Measurements from ENCODE around the gene ASCC1. TPM values are rescaled to one million over a fixed set of nuclear protein-coding genes. Genes with fewer than 3 reads are reported as not detected.

The ASCC1 gene
- total and polyA plus RNA-seq, 2 donors (not counting 1 experiment from before 2014, with no cell fraction given) = 40.2 to 42.1 TPM

GRCh38 chr10:72127571-72127970 lies 88.5 kb downstream of the ASCC1 start:
- H2AFZ ChIP-seq (ENCODE audit: low read length) = no peak overlapping the region
- H3K27ac ChIP-seq (ENCODE audit: insufficient read depth, low read length) = no peak overlapping the region
- H4K20me1 ChIP-seq (ENCODE audit: control insufficient read depth, extremely low read depth, insufficient read depth, low read length) = no peaks in the 10 kb centered on the region
- H3K79me2 ChIP-seq (ENCODE audit: control insufficient read depth, insufficient read depth, low read length) = no peaks in the 10 kb centered on the region
- no peaks in the 10 kb centered on the region for H3K36me3 ChIP-seq (ENCODE audit: control insufficient read depth, insufficient read depth, low read length)
- no peaks in the 10 kb centered on the region for H3K27me3 ChIP-seq (ENCODE audit: control insufficient read depth, insufficient read depth, low read length)
- H3K9me3 ChIP-seq (ENCODE audit: control insufficient read depth, insufficient read depth, low read depth, low read length) = no peaks in the 10 kb centered on the region
- no peak overlapping the region for H3K9ac ChIP-seq (ENCODE audit: insufficient read depth, low read length)
- H3K4me1 ChIP-seq (ENCODE audit: control insufficient read depth, extremely low read depth, insufficient read depth, low read length) = no peaks in the 10 kb centered on the region
- DNase-seq (ENCODE audit: low read depth in 2 of 2) = no peak
- TF ChIP-seq EZH2 (IDR thresholded peaks at IDR 0.05; ENCODE audit: low read length, missing control alignments) = no peak
- TF ChIP-seq, protein P1, sequence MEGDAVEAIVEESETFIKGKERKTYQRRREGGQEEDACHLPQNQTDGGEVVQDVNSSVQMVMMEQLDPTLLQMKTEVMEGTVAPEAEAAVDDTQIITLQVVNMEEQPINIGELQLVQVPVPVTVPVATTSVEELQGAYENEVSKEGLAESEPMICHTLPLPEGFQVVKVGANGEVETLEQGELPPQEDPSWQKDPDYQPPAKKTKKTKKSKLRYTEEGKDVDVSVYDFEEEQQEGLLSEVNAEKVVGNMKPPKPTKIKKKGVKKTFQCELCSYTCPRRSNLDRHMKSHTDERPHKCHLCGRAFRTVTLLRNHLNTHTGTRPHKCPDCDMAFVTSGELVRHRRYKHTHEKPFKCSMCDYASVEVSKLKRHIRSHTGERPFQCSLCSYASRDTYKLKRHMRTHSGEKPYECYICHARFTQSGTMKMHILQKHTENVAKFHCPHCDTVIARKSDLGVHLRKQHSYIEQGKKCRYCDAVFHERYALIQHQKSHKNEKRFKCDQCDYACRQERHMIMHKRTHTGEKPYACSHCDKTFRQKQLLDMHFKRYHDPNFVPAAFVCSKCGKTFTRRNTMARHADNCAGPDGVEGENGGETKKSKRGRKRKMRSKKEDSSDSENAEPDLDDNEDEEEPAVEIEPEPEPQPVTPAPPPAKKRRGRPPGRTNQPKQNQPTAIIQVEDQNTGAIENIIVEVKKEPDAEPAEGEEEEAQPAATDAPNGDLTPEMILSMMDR (conservative IDR thresholded peaks at IDR 0.05 in 1 of 2, IDR thresholded peaks at IDR 0.05 in 1 of 2; ENCODE audit: low read depth in 1 of 2, low read length in 2 of 2) = no peak
- no peak overlapping the region for H3K4me3 ChIP-seq (replicated peaks in 1 of 4; ENCODE audit: control extremely low read depth in 1 of 4, insufficient read depth in 1 of 4, low read depth in 3 of 4, low read length in 4 of 4)
- H3K4me2 ChIP-seq (ENCODE audit: extremely low read depth, insufficient read depth, low read length) = no peak overlapping the region

DNA sequence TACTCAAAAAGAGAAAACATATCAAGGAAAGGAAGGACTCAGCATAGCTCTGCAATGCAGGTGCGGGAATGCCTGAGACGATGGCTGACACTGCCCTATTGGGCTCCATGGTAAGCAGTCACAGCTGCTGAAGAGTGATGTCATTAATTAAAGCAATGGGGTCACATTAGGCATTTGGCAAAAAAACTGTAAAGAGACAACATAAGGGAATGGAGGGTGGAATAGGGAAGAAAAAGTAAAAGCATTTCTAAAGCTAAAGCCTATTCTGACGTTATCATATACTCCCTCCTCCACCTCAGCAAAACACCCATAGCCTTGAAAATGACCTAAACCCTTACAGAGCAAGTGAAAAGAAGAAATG lies 89.2 kb downstream of the ASCC1 start:
- no peak for DNase-seq (ENCODE audit: low read depth in 2 of 2)
- Histone ChIP-seq H3K36me3 (ENCODE audit: control insufficient read depth, insufficient read depth, low read length) (no peaks in the 10 kb centered on the region), H3K4me2 (ENCODE audit: extremely low read depth, insufficient read depth, low read length) (no peak overlapping the region), H3K9ac (ENCODE audit: insufficient read depth, low read length) (no peak overlapping the region), H3K4me3 (replicated peaks in 1 of 4; ENCODE audit: control extremely low read depth in 1 of 4, insufficient read depth in 1 of 4, low read depth in 3 of 4, low read length in 4 of 4) (no peak overlapping the region), H3K79me2 (ENCODE audit: control insufficient read depth, insufficient read depth, low read length) (no peaks in the 10 kb centered on the region), H3K4me1 (ENCODE audit: control insufficient read depth, extremely low read depth, insufficient read depth, low read length) (no peaks in the 10 kb centered on the region), H4K20me1 (ENCODE audit: control insufficient read depth, extremely low read depth, insufficient read depth, low read length) (no peaks in the 10 kb centered on the region), H3K27me3 (ENCODE audit: control insufficient read depth, insufficient read depth, low read length) (no peaks in the 10 kb centered on the region), H2AFZ (ENCODE audit: low read length) (no peak overlapping the region), H3K9me3 (ENCODE audit: control insufficient read depth, insufficient read depth, low read depth, low read length) (no peaks in the 10 kb centered on the region), H3K27ac (ENCODE audit: insufficient read depth, low read length) (no peak overlapping the region)
- TF ChIP-seq, protein P1 (conservative IDR thresholded peaks at IDR 0.05 in 1 of 2, IDR thresholded peaks at IDR 0.05 in 1 of 2; ENCODE audit: low read depth in 1 of 2, low read length in 2 of 2) = no peak
- TF ChIP-seq EZH2 (IDR thresholded peaks at IDR 0.05; ENCODE audit: low read length, missing control alignments) = no peak

DNA sequence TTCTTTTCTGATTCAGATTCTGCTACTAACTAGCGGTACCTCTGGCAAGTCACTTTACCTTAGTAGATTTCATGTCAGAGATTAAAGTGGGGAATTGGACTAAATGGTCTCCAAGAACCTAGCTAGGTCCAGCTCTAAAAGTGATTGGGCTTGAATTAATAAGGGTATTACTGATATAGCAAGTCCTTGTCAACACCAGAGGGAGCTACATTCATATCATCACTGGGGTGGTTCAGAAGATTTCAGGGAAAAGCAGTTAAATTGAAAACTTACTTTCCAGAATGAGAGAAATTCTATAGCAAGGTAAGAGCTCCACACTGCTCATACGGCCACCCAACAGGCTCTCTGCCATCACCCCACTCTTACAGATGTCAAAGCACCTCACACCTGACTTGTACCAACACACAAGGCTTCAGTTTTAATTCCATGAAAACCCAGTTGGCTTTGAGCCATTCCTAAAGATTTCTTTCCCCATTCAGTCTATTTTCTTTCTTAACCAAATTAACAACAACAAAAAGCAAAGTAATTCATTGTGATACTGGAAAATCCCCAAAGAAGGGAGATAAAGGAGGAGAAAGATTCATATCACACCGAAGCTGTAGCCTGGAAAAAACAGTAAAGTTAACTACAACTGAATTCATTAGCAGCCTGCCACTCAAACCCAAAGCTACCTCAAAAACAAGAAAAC lies 89.7 kb downstream of the ASCC1 start:
- DNase-seq (ENCODE audit: low read depth in 2 of 2) = peak; percentile 50 to 86

More for the DNA sequence above, 89.7 kb downstream of the ASCC1 start:
- Histone ChIP-seq H3K27me3 (ENCODE audit: control insufficient read depth, insufficient read depth, low read length) (no peaks in the 10 kb centered on the region), H3K4me1 (ENCODE audit: control insufficient read depth, extremely low read depth, insufficient read depth, low read length) (no peaks in the 10 kb centered on the region), H2AFZ (ENCODE audit: low read length) (no peak overlapping the region), H3K9ac (ENCODE audit: insufficient read depth, low read length) (no peak overlapping the region), H3K4me3 (replicated peaks in 1 of 4; ENCODE audit: control extremely low read depth in 1 of 4, insufficient read depth in 1 of 4, low read depth in 3 of 4, low read length in 4 of 4) (no peak overlapping the region), H3K79me2 (ENCODE audit: control insufficient read depth, insufficient read depth, low read length) (no peaks in the 10 kb centered on the region), H3K36me3 (ENCODE audit: control insufficient read depth, insufficient read depth, low read length) (no peaks in the 10 kb centered on the region), H3K27ac (ENCODE audit: insufficient read depth, low read length) (no peak overlapping the region), H3K9me3 (ENCODE audit: control insufficient read depth, insufficient read depth, low read depth, low read length) (no peaks in the 10 kb centered on the region), H3K4me2 (ENCODE audit: extremely low read depth, insufficient read depth, low read length) (no peak overlapping the region), H4K20me1 (ENCODE audit: control insufficient read depth, extremely low read depth, insufficient read depth, low read length) (no peaks in the 10 kb centered on the region)
- TF ChIP-seq, protein P1 (conservative IDR thresholded peaks at IDR 0.05 in 1 of 2, IDR thresholded peaks at IDR 0.05 in 1 of 2; ENCODE audit: low read depth in 1 of 2, low read length in 2 of 2) = peak; percentile 40 to 61
- TF ChIP-seq EZH2 (IDR thresholded peaks at IDR 0.05; ENCODE audit: low read length, missing control alignments) = no peak
